K562 (cell line): Measurements from ENCODE around the gene APBB2.

ENCODE experiments used
- CTCF ChIP-seq, 3 experiments: IDR thresholded peaks in 2 of 3; conservative IDR thresholded peaks in 1 of 3; 2 replicates each; pipeline ENCODE4 v1.5.1; 2011 to 2012; ENCODE audit warnings: low read length in 3 of 3, mild to moderate bottlenecking in 3 of 3, control low read depth in 2 of 3, improper control_type of control experiment in 1 of 3, inconsistent platforms in 1 of 3, low read depth in 1 of 3, mixed read lengths in 1 of 3, moderate library complexity in 1 of 3; ENCODE audit not compliant: insufficient read depth in 2 of 3
- HCFC1 ChIP-seq: IDR thresholded peaks from 2 replicates; pipeline ENCODE4 v1.6.1; 2012; ENCODE audit warnings: low read depth, low read length, improper control_type of control experiment
- MXI1 ChIP-seq: IDR thresholded peaks from 2 replicates; pipeline ENCODE4 v1.6.1; 2011; ENCODE audit warnings: low read depth, mild to moderate bottlenecking, improper control_type of control experiment, low read length
- SPI1 ChIP-seq: IDR thresholded peaks from 2 replicates; pipeline ENCODE4 v1.6.1; 2011; ENCODE audit warnings: low read depth, low read length, control low read depth, borderline replicate concordance

- TF ChIP-seq MXI1 = no peak
- TF ChIP-seq HCFC1 = no peak
- no peak for TF ChIP-seq CTCF (IDR thresholded peaks at IDR 0.05 in 2 of 3, conservative IDR thresholded peaks at IDR 0.05 in 1 of 3; ENCODE audit: insufficient read depth in 2 of 3, low read depth in 1 of 3, low read length in 3 of 3)
- no peak for TF ChIP-seq SPI1
These were observed 4.4 kb upstream of the APBB2 start for GRCh38 chr4:41218703-41219102.
